ENCODE measurements around the gene INSRR.

GRCh38 chr1:156887734-156888133 lies 28.8 kb upstream of the INSRR start:
- TF ChIP-seq CTCF (conservative IDR thresholded peaks at IDR 0.05; ENCODE audit: low read depth, low read length), result no peak
- no peak for TF ChIP-seq EZH2phosphoT487 (IDR thresholded peaks at IDR 0.05; ENCODE audit: borderline replicate concordance, low read length)

Data from PC-3 (cell line).